Astrocyte (in vitro differentiated cells and primary cell): ENCODE data around the gene COL5A1.

Source experiments
- CTCF ChIP-seq: IDR thresholded peaks from 2 replicates; pipeline ENCODE4 v1.5.1; 2011; ENCODE audit warnings: low read depth, mild to moderate bottlenecking, inconsistent platforms, low read length, moderate library complexity; ENCODE audit not compliant: insufficient read depth
- EZH2 ChIP-seq: IDR thresholded peaks from 2 replicates; pipeline ENCODE4 v1.6.1; 2012; ENCODE audit warnings: mild to moderate bottlenecking, low read length, inconsistent platforms; ENCODE audit not compliant: insufficient read depth

- TF ChIP-seq CTCF (no peak), EZH2 (no peak)
Observed at GRCh38 chr9:134699343-134699740, 57.7 kb downstream of the COL5A1 start.
